AG09319 (cell line): Measurements from ENCODE around the gene FAM89A.
"Not testable (repeated sequence)": the region's sequence is repeated elsewhere in the genome, so short reads cannot be mapped to it uniquely, and the experiment has no call there.

ENCODE experiments used
- DNase-seq: peaks from one replicate; pipeline ENCODE4 v3.0.0-alpha.2; 2010; ENCODE audit warnings: low read depth; ENCODE audit errors: extremely low read depth
- TF ChIP-seq, protein P1 (sequence below): IDR thresholded peaks from 2 replicates; pipeline ENCODE4 v1.5.1; 2011; ENCODE audit warnings: low read depth, mild to moderate bottlenecking, inconsistent platforms, low read length, moderate library complexity

FAM89A gene

DNA sequence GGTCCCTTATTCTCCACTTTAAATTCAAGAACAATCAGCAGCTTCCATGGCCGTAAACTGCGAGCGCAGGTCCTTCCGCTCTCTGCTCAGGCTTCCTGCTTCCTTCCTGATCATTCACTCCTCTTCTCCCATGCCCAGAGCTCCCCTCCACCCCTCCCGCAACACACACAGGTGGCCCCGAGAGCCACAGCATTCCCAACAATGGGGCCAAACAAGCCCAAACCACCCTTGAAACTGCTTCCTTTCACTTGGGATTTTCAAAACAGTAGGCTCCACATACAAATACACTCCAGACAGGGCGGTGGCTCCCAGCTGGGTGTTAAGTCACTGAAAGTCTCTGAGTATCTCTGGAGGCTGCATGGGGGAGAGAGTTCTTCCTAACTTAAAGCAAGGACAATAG, 11.4 kb downstream of the FAM89A start:
- DNase-seq: no peak
- TF ChIP-seq, protein P1, sequence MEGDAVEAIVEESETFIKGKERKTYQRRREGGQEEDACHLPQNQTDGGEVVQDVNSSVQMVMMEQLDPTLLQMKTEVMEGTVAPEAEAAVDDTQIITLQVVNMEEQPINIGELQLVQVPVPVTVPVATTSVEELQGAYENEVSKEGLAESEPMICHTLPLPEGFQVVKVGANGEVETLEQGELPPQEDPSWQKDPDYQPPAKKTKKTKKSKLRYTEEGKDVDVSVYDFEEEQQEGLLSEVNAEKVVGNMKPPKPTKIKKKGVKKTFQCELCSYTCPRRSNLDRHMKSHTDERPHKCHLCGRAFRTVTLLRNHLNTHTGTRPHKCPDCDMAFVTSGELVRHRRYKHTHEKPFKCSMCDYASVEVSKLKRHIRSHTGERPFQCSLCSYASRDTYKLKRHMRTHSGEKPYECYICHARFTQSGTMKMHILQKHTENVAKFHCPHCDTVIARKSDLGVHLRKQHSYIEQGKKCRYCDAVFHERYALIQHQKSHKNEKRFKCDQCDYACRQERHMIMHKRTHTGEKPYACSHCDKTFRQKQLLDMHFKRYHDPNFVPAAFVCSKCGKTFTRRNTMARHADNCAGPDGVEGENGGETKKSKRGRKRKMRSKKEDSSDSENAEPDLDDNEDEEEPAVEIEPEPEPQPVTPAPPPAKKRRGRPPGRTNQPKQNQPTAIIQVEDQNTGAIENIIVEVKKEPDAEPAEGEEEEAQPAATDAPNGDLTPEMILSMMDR: no peak

DNA sequence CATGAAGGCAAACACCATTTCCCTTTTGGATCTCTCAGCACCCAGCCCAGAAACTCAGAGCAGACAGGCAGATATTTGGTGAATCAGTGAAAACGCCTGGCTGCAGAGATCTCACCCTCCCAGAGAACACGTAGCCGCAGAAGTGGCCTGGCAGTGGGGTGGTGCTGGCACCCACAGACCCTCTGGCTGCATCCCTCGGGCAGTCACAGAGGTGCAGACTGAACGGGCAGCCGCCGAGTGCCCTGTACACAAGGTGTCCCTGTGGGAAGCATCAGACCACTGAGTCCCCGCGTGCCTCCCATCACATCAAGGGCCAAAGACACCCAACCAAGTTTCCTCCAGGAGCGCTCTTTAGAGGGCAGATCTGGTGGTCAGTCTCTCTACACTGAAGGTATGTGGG, 12.1 kb downstream of the FAM89A start:
- TF ChIP-seq, protein P1: no peak
- DNase-seq: no peak

DNA sequence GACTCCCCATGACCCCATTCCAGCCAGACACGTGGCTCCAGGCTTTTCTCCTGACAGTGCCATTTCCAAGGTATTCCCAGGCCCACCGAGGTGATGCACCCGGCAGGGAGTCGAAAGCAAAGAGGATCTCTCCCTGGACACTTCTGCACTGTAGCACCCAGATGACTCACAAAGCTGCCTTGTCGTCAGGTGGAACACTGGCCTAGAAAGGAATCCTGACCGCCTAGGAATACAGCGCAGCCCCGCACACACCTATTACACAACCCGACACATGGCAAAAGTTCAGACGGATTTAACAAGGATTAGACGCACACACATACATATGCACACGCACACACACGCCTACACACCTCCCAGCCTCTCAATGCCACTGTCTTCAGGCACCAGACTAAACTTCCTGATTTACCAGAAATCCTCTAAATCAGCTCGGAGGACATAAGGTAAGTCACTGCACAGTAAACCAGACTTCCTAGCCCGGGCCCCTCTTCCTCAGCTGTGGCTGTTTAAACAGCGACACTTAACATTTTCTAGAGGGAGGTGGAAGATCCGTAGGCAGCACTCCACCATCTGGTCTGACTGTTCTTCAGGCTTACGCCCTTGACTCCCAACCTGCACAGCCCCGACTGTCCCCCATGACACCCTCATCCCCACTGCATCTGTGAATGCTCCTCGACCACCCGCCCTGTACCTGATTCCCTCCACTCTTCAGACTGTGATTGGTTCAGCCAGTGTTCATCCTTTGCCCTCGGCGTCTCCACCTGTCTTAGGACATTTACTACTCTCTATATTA, 12.7 kb downstream of the FAM89A start:
- no peak for DNase-seq

DNA sequence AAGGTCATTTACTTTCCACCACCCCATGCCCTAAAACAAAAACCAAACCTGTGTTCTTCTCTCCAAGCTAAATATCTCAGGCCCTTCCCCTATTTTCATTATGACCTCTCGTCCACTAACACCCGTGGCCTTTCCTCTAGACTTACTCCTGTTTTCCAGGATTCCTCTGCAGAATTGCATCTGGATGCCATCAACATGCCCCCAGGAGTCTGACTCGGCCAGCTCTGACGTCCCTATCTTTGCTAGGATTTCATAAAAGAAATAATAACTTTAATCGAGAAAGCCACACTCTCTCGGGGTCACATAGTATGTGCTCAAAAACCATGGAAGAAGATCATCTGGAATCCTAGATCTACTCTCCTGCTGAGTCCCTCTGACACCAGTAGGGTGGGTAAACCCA, 13.5 kb downstream of the FAM89A start:
- TF ChIP-seq, protein P1: no peak
- DNase-seq: no peak

More for the DNA sequence above, 12.7 kb downstream of the FAM89A start:
- TF ChIP-seq, protein P1: no peak

DNA sequence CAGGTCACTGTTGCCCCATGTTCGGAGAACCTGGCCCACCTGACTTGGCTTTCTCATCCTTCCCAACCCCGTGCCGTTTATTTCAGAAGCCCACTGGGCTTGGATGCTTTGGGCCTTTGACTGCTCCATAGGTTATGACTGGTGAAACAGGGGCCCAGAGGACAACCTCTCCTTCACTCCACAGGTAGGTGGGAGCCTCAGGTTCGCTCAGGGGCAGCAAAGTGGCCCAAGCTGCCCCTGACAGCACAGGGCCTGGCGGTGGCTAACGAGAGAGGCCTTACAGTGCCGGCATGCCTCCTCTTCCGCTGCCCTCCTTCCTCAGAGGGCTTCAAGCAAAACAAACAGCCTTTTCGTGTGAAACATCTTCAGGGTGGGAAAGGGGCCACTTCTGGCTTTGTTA, 16.9 kb downstream of the FAM89A start:
- TF ChIP-seq, protein P1: no peak
- DNase-seq: no peak

DNA sequence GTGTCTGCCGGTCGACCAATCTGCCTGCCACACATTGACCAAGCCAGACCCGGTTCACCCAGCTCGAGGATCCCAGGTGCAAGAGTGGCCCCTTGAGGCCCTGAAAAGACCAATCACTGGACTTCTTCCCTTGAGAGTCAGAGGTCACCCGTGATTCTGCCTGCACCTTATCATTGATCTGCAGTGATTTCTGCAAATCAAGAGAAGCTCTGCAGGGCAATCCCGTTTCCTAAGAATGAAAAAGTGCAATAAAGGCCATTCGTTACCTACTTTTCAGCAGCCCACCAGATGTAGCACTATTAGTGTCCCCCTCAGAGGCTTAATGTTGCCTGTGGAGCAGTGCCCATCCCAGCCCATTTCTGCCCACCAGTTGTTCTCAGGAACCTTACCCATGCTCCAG, 17.5 kb downstream of the FAM89A start:
- not testable (repeated sequence) for DNase-seq

DNA sequence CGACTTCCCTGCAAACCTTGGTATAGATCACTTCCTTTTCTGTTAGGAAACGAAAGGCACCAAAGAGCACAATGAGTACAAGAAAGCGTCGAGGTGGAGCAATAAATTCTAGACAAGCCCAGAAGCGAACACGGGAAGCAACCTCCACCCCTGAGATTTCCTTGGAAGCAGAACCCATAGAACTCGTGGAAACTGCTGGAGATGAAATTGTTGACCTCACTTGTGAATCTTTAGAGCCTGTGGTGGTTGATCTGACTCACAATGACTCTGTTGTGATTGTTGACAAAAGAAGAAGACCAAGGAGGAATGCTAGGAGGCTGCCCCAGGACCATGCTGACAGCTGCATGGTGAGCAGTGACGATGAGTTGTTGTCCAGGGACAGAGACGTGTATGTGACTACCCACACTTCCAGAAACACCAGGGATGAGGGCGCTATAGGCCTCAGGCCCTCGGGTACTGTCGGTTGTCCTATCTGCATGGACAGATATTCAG, 18.5 kb downstream of the FAM89A start:
- TF ChIP-seq, protein P1: no peak

DNA sequence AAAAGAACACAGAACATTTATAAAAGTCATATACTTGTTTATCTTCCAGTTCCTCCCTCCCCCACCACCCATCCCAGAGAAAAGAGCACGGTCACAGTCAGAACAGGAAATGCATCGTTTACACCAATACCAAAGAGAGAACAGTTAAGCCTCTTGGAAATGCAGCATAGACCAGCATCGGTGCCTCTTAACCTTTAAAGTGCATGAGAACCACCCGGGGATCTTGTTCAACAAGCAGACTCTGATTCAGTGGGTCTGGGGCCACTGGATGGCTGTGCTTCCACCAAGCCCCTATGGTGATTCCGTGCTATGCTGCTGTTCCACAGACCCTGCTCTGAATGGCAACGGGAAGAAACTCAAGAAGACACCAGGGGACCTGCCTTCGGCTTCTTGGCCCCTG, 19.2 kb downstream of the FAM89A start:
- DNase-seq: no peak
- TF ChIP-seq, protein P1: no peak

More for the DNA sequence above, 18.5 kb downstream of the FAM89A start:
- no peak for DNase-seq
